Dermis blood vessel endothelial cell (primary cell): Measurements from ENCODE around the gene GUCY1A1. TPM values are rescaled to one million over a fixed set of nuclear protein-coding genes. Genes with fewer than 3 reads are reported as not detected.
A peak's percentile ranks its signal among the peaks of the same experiment; 100 is the strongest.

ENCODE experiments used
- DNase-seq: peaks from one replicate; pipeline ENCODE4 v3.0.0; 2010
- total RNA-seq: library from RNA; depleted of rRNA; stranded (reverse); fragments of >200 nt; gene quantifications from 2 replicates; pipeline ENCODE4 v1.2.3, GENCODE V29; 2014

GUCY1A1 gene
- total RNA-seq, 1 donor from 2014 or later, result 41.7 TPM

DNA sequence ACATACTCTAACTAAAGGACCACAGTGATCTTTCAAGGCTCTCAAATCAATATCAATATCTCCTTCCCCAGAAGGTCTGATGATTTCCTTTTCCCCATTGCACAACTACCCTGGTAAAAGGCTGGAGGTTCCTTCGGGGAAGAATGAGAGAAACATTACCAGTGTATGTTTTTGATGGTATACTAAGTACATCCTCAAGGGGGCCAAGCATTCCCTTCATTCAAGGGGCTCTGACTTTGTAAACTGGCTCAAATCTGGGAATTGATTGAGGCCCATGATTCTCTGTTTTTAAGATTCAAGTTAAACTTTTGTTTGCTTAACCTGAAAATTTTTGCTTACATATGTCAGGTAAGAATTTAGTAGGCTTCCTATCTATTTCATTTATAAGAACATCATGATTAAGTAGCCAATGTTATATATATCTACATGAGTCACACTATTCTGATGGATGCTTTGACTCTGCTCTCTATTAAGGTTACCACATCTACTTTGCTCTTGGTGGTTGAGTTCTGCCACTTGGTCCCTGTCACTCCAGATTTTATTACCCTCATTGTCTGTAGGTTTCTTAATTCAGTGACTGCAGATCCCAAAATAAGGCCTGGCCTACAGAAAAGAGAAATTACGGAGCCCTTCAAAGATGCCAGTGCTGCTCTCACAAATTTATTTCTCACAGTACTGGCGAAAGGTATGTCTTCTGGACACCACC lies 75.8 kb downstream of the GUCY1A1 start:
- DNase-seq, result no peak

DNA sequence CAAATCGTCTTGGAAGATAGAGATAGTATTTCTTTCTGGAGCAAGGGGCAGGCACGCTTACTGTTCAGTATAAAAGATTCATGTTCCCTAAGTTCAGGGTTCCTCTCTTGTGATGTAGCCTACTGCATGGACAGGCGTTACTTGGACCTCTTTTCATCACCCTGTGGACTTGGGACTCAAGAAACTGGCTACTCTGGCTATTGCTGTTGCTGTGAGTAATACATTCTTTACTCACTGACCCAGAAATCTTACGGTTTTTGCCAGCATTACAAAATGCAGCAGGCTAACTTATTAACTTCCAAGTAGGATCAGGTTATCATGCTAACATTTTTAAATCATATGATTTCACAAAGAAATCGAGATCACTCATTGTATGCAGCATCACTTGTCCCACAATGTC lies 79.3 kb downstream of the GUCY1A1 start:
- no peak for DNase-seq

- no peak for DNase-seq
Measured at GRCh38 chr4:155748039-155748438, 81.4 kb downstream of the GUCY1A1 start.

DNA sequence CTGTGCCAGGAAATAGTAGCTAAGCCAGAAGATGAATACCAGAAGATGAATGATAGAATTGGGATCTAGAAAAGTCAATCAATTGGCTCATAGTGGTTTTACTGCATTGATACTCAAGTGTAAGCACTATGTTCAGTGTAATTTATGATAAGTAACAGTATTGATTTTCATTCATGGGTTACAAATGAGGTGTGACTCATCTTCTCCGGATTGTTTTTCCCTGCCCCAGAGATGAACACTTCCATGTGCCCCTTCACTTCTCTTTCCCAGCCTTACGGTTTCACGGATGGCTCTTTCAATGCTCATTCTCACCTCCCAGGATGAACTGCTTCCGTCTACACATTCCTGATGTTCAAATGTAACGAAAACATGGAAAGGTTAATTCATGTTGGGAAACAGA lies 82.4 kb downstream of the GUCY1A1 start:
- no peak for DNase-seq

GRCh38 chr4:155751569-155751968 lies 84.9 kb downstream of the GUCY1A1 start:
- no peak for DNase-seq

DNA sequence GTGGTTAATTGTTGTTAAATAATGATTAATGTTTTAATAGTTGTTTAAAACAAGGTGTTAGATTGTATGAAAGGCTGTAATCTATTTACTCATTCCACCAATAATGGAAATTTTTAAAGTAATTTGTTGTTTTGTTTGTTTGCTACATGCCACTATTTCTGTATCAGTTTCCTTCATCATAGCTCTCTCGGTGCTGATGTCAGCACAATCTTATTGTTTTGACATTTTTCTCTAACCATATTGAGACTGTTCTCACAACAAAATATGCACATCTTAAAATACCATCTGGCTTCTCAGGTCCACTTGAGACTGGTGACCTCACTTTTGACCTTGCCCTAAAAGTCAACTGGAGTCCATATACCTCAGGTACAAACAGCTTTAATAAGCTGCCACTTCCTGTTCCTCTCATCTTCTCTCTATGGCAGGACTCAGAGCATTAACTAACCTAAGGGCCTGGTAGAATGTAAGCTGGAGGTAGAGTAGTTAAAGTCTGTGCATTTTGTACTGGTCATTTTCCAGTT lies 91.2 kb downstream of the GUCY1A1 start:
- no peak for DNase-seq

DNA sequence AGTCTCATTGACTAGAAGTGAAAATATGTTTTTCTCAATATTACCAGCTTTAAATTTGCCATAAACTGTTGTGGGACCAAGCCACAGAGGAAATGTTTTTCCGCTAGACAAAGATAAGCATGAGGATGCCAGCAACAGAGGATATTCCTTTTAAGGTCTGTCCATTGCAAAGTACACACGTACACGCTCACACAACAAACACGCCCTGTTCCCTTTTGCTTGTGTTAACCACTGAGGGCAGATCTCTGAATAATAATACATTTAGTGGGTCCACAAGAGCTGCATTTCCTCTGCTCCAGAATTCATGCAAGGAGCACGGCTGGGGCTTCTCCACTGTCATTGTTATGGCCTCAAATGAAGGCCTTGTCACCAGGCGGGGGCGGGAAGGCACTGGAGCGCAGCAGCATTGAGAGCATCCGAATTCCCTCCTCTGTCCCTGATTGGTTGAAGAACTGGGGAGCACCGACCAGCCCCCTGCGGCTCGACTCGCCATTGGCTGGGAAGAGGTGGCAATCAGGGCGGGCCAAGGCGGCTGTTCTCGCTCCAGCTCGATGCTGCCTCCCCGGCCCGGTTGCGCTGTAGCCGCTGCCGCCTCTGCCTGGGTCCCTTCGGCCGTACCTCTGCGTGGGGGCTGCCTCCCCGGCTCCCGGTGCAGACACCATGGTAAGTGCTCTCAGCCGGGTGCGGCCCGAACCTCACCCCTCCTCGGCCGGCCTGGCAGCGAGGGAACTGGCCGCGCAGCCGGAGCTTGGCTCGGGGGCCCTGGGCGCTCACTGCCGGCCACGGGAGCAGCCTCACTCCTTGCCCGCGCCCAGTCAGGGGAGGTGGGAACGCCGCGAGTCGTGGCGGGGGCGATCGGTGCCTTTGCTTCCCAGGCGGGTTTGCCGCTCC lies 92.1 kb downstream of the GUCY1A1 start, which contains the start of gene GUCY1B1:
Gene GUCY1B1 (plus strand): TSS at position 541 of the 891 bp plus-strand sequence. CDS start 120 bp downstream, at position 661.
- peak; percentile 54 for DNase-seq

- DNase-seq, result no peak
Measured at GRCh38 chr4:155759372-155760252, 93.0 kb downstream of the GUCY1A1 start.

DNA sequence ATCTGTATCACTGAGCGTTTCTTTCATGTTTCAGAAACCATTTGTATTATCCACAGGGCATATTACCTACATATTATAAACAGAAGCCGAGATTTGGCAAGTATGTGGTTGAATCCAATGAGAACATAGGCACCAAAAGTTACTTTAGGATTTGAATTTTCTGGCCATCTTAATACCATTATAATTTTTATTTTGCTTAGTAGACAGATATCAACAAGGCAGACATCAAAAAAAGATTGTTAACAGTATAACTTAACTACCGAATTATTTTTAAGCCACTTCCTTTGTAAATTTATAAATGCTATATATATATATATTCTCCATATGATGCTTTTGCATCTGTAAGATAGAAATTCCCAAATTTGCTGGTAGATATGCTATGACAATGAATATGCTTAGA lies 94.4 kb downstream of the GUCY1A1 start:
- no peak for DNase-seq

- no peak for DNase-seq
Measured at GRCh38 chr4:155761916-155762315, 95.3 kb downstream of the GUCY1A1 start.

- no peak for DNase-seq
Measured at GRCh38 chr4:155762334-155762733, 95.7 kb downstream of the GUCY1A1 start.

- no peak for DNase-seq
Measured at GRCh38 chr4:155763551-155763950, 96.9 kb downstream of the GUCY1A1 start.

GRCh38 chr4:155765149-155765548 lies 98.5 kb downstream of the GUCY1A1 start:
- no peak for DNase-seq

DNA sequence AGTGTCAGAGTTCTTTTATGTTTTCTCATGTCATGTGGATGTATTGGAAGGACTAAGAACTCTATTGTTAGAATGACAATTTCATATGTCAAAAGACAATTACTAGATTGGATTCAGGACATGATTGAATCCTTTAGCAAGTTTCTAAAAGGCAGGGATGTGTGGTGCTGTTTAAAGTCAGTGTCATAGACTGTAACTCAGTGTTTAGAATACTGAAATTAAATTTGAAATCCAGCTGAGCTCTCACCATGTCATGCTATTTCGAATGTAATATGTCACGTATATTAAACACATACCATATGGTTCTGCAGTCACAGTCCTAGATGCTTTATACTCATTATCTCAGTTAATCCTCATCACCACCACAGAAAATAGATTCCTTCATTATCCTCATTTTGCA lies 100.0 kb downstream of the GUCY1A1 start:
- no peak for DNase-seq

GRCh38 chr4:155768370-155768769 lies 101.7 kb downstream of the GUCY1A1 start:
- DNase-seq, result no peak

GRCh38 chr4:155769090-155769489 lies 102.4 kb downstream of the GUCY1A1 start:
- no peak for DNase-seq

GRCh38 chr4:155772459-155773195 lies 106.0 kb downstream of the GUCY1A1 start:
- DNase-seq, result no peak

- no peak for DNase-seq
Measured at GRCh38 chr4:155773196-155773800, 106.7 kb downstream of the GUCY1A1 start.

DNA sequence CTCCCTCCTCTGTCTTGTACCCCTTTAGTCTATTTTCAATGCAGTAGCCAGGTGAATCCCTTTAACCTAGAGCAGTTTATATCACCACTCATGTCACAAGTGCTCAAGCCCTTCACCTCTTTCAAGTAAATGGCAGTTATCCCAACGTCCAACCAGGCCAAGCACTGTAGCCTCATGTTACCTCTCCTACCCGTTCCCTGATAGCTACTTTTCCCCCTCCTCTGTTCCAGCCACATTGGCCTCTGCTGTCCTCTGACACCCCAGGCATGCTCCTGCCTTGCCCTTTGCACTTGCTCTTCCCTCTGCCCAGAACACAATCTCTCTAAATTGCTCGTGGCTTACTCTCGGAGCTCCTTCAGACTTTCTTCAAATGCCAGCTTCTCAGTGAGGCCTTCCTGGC lies 107.4 kb downstream of the GUCY1A1 start:
- no peak for DNase-seq

- no peak for DNase-seq
Measured at GRCh38 chr4:155777971-155778735, 111.5 kb downstream of the GUCY1A1 start.

GRCh38 chr4:155780775-155781174 lies 114.1 kb downstream of the GUCY1A1 start:
- no peak for DNase-seq
